ENCODE measurements around the gene LRRN4. TPM values are rescaled to one million over a fixed set of nuclear protein-coding genes. Genes with fewer than 3 reads are reported as not detected.

LRRN4 gene
- total and polyA plus RNA-seq, 2 of the 4 experiments (the other 2 are of a cell fraction): under 0.01 to 0.19 TPM

DNA sequence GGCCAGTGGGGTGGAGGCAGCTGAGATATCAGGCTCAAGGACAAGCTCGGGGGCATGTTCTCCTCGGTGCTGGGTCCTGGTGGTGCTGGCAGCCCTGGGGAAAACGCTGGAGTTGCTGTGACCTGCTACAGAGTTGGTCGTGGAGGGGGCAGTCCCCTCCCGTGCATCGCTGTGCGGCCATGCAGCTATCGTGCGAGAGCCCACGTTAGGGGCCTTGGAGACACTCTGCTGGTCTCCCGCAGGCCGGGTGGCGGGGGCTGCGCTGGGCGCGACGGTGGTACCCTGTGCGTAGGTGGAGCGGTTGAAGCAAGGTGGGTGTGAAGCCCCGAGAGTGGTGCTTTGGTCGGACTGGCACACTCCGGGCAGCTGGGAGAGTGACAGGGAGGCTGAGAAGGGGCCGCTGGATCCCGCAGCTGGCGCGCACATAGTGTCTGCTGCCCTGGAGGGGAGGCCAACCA is 12.0 kb downstream of the LRRN4 start:
- H3K56ac ChIP-seq (ENCODE audit: extremely low read depth, insufficient read depth, low read length): no peak overlapping the region
- no peak overlapping the region for H3K9ac ChIP-seq (ENCODE audit: low read depth, low read length)
- H3K79me1 ChIP-seq (ENCODE audit: low read depth in 1 of 2, low read length in 2 of 2): no peaks in the 10 kb centered on the region; a peak in 1 of 4 replicates
- no peak overlapping the region for H4K8ac ChIP-seq (ENCODE audit: low read depth in 2 of 2, low read length in 2 of 2)
- no peak overlapping the region for H3K27ac ChIP-seq (ENCODE audit: insufficient read depth, low read length)
- 91% methylated on average over 17 of the region's 26 CpGs; no CpG with 5 or more reads in 1 of the 2 experiments for WGBS, 2 experiments (ENCODE audit: extremely low coverage in 2 of 2, insufficient read length in 1 of 2)
- intact Hi-C loops (cut with micrococcal nuclease): no loop called here
- dilution Hi-C loops (cut with HindIII; ENCODE audit: low sequenced_read_pairs, unreplicated experiment): no loop called here
- no peak overlapping the region for H3K4me3 ChIP-seq (ENCODE audit: insufficient read depth, low read depth, low read length)
- no peak overlapping the region for H2BK20ac ChIP-seq (ENCODE audit: low read depth, low read length)
- no peaks in the 10 kb centered on the region for H4K20me1 ChIP-seq (ENCODE audit: insufficient read depth, low read length)
- H3K18ac ChIP-seq (ENCODE audit: low read depth, low read length): no peak overlapping the region
- POLR2A ChIA-PET (ENCODE audit: unreplicated experiment): no interaction called here
- CTCF ChIA-PET: no interaction called here
- no peak overlapping the region for H2AK9ac ChIP-seq (replicated peaks; ENCODE audit: low read depth, low read length, poor library complexity)
- H3K9me1 ChIP-seq (ENCODE audit: insufficient read depth, low read length): peaks cover 3% of the 10 kb centered on the region; the same call in 1 of the 2 replicates
- H4K91ac ChIP-seq (ENCODE audit: insufficient read depth, low read depth, low read length): no peak overlapping the region
- H2AFZ ChIP-seq (replicated peaks; ENCODE audit: low read length, poor library complexity): no peak overlapping the region
- in situ Hi-C loops (cut with MboI; ENCODE audit: low sequenced_read_pairs): no loop called here
- no peak overlapping the region for H2AK5ac ChIP-seq (ENCODE audit: low read depth, low read length)
- H3K4me1 ChIP-seq (ENCODE audit: control insufficient read depth, insufficient read depth, low read length): no peaks in the 10 kb centered on the region; the same call in 1 of the 2 replicates
- TF ChIP-seq FOS (IDR thresholded peaks at IDR 0.05; ENCODE audit: low read depth, low read length): no peak
- TF ChIP-seq RCOR1 (IDR thresholded peaks at IDR 0.05; ENCODE audit: insufficient replicate concordance, low read length): no peak
- TF ChIP-seq MAZ (IDR thresholded peaks at IDR 0.05; ENCODE audit: borderline replicate concordance, low read depth, low read length): no peak
- no peak for TF ChIP-seq BHLHE40 (IDR thresholded peaks at IDR 0.05; ENCODE audit: low read depth, low read length)
- no peak for TF ChIP-seq RFX5 (IDR thresholded peaks at IDR 0.05; ENCODE audit: low read depth, low read length)
- TF ChIP-seq, protein P1, sequence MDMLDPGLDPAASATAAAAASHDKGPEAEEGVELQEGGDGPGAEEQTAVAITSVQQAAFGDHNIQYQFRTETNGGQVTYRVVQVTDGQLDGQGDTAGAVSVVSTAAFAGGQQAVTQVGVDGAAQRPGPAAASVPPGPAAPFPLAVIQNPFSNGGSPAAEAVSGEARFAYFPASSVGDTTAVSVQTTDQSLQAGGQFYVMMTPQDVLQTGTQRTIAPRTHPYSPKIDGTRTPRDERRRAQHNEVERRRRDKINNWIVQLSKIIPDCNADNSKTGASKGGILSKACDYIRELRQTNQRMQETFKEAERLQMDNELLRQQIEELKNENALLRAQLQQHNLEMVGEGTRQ (IDR thresholded peaks at IDR 0.05; ENCODE audit: low read depth, low read length): no peak
- TF ChIP-seq POLR2A (IDR thresholded peaks at IDR 0.05; ENCODE audit: low read depth, low read length): no peak
- TF ChIP-seq RAD21 (IDR thresholded peaks at IDR 0.05; ENCODE audit: low read length): no peak
- no peak for TF ChIP-seq MXI1 (IDR thresholded peaks at IDR 0.05; ENCODE audit: borderline replicate concordance, low read depth, low read length)
- TF ChIP-seq NFE2L2 (IDR thresholded peaks at IDR 0.05; ENCODE audit: low read depth, low read length): no peak
- TF ChIP-seq CEBPB (IDR thresholded peaks at IDR 0.05; ENCODE audit: low read depth, low read length): no peak
- TF ChIP-seq SMC3 (IDR thresholded peaks at IDR 0.05; ENCODE audit: low read depth, low read length): no peak
- TF ChIP-seq MAFK (IDR thresholded peaks at IDR 0.05; ENCODE audit: low read depth, low read length): no peak
- TF ChIP-seq, protein P2, sequence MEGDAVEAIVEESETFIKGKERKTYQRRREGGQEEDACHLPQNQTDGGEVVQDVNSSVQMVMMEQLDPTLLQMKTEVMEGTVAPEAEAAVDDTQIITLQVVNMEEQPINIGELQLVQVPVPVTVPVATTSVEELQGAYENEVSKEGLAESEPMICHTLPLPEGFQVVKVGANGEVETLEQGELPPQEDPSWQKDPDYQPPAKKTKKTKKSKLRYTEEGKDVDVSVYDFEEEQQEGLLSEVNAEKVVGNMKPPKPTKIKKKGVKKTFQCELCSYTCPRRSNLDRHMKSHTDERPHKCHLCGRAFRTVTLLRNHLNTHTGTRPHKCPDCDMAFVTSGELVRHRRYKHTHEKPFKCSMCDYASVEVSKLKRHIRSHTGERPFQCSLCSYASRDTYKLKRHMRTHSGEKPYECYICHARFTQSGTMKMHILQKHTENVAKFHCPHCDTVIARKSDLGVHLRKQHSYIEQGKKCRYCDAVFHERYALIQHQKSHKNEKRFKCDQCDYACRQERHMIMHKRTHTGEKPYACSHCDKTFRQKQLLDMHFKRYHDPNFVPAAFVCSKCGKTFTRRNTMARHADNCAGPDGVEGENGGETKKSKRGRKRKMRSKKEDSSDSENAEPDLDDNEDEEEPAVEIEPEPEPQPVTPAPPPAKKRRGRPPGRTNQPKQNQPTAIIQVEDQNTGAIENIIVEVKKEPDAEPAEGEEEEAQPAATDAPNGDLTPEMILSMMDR (conservative IDR thresholded peaks at IDR 0.05; ENCODE audit: low read depth, low read length): no peak
- BruUV-seq (replicated peaks): no TSS peak
- H4K5ac ChIP-seq (ENCODE audit: low read depth, low read length): no peak overlapping the region
- no peak overlapping the region for H3K4ac ChIP-seq (ENCODE audit: low read depth, low read length)
- DNase-seq (no peak), ATAC-seq (ENCODE audit: low read depth) (no peak)
- peaks cover 29% of the 10 kb centered on the region for H3K36me3 ChIP-seq (ENCODE audit: control insufficient read depth, insufficient read depth, low read length)
- H2BK5ac ChIP-seq (ENCODE audit: low read depth, low read length, poor library complexity, severe bottlenecking): no peak overlapping the region
- no peak overlapping the region for H2BK15ac ChIP-seq (ENCODE audit: low read depth, low read length)
- H3K23ac ChIP-seq (ENCODE audit: low read depth, low read length): no peak overlapping the region
- H3K9me3 ChIP-seq (ENCODE audit: control insufficient read depth, insufficient read depth, low read length): no peaks in the 10 kb centered on the region
- H3K27me3 ChIP-seq (ENCODE audit: control insufficient read depth, insufficient read depth, low read length): no peaks in the 10 kb centered on the region
- H3K4me2 ChIP-seq (ENCODE audit: low read depth, low read length): no peak overlapping the region
- H2BK120ac ChIP-seq (ENCODE audit: low read depth, low read length): no peak overlapping the region
- H3K14ac ChIP-seq (replicated peaks; ENCODE audit: low read depth, low read length): no peak overlapping the region

All from IMR-90 (cell line).